GM23248 (cell line): ENCODE measurements around the gene KCNG2.

ENCODE experiments used
- EZH2 ChIP-seq: fragments of 200-600 bp; sonication (generic); IDR thresholded peaks from 2 replicates; pipeline ENCODE4 v1.6.1; 2018; ENCODE audit warnings: antibody characterized with exemption, mild to moderate bottlenecking; ENCODE audit not compliant: insufficient read depth, poor library complexity, severe bottlenecking
- EZH2phosphoT487 ChIP-seq: fragments of 200-600 bp; sonication (generic); IDR thresholded peaks from 2 replicates; pipeline ENCODE4 v1.6.1; 2018; ENCODE audit warnings: antibody characterized with exemption, moderate library complexity, mild to moderate bottlenecking, low read depth; ENCODE audit not compliant: insufficient read depth

GRCh38 chr18:79897940-79898625 is 100.3 kb downstream of the KCNG2 start:
- TF ChIP-seq EZH2 (no peak), EZH2phosphoT487 (no peak)
